Lower leg skin (tissue), 3 donors: ENCODE results near the gene HS6ST2.

Experiments
- POLR2A ChIP-seq, 2 donors: fragments of 450-650 bp; IDR thresholded peaks; one replicate each; pipeline ENCODE4 v1.6.1; 2016 to 2017; ENCODE audit warnings: antibody characterized with exemption in 2 of 2, mild to moderate bottlenecking in 1 of 2, moderate library complexity in 1 of 2
- TF ChIP-seq, protein P1 (sequence below), 3 donors: fragments of 450-650 bp; IDR thresholded peaks; one replicate each; pipeline ENCODE4 v1.5.1; 2016; ENCODE audit warnings: antibody characterized with exemption in 3 of 3, mild to moderate bottlenecking in 3 of 3, moderate library complexity in 2 of 3

DNA sequence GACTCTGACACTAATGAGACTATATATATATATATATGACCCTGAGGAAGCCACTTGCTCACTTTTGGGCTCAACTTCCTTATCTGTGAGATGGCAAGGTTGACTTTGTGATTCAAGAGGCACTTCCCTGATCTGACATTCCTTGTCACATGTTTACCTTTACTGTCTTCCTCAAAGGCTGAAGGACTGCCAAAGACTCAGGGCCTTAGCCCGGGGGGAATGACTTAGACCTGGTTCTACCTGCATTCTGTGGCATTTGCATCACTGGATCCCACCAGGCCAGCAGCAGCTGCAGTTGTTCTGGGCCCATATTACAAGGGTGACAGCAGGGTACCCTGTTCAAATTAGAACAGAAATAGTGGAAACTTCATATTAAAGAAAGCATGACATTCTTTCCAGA, 3.1 kb upstream of the HS6ST2 start:
- TF ChIP-seq, protein P1, sequence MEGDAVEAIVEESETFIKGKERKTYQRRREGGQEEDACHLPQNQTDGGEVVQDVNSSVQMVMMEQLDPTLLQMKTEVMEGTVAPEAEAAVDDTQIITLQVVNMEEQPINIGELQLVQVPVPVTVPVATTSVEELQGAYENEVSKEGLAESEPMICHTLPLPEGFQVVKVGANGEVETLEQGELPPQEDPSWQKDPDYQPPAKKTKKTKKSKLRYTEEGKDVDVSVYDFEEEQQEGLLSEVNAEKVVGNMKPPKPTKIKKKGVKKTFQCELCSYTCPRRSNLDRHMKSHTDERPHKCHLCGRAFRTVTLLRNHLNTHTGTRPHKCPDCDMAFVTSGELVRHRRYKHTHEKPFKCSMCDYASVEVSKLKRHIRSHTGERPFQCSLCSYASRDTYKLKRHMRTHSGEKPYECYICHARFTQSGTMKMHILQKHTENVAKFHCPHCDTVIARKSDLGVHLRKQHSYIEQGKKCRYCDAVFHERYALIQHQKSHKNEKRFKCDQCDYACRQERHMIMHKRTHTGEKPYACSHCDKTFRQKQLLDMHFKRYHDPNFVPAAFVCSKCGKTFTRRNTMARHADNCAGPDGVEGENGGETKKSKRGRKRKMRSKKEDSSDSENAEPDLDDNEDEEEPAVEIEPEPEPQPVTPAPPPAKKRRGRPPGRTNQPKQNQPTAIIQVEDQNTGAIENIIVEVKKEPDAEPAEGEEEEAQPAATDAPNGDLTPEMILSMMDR (IDR thresholded peaks at IDR 0.05) = no peak
- no peak for TF ChIP-seq POLR2A (IDR thresholded peaks at IDR 0.05)
